ENCODE results near the gene RAD51D.

RAD51D gene

DNA sequence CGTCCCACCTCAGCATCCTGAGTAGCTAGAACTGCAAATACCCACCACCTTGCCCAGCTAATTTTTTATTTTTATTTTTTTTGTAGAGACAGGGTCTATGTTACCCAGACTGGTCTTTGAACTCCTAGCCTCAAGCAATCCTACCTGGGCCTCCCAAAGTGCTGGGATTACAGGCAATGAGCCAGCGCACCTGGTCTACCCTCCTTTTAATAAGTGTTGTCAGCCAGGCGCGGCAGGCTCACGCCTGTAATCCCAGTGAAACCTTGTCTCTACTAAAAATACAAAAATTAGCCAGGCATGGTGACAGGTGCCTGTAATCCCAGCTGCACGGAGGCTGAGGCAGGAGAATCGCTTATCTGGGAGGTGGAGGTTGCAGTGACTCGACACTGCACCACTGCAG, 75.5 kb downstream of the RAD51D start:
- no peaks in the 10 kb centered on the region for H3K27me3 ChIP-seq
- DNase-seq = no peak
- peaks cover 5% of the 10 kb centered on the region; the same call in 1 of the 2 replicates for H3K4me1 ChIP-seq

More for the DNA sequence above, 75.5 kb downstream of the RAD51D start:
- H3K9me3 ChIP-seq = no peaks in the 10 kb centered on the region
- no peaks in the 10 kb centered on the region for H3K36me3 ChIP-seq
- H3K4me3 ChIP-seq (ENCODE audit: low read depth, low read length) = no peak overlapping the region
- TF ChIP-seq, protein P1, sequence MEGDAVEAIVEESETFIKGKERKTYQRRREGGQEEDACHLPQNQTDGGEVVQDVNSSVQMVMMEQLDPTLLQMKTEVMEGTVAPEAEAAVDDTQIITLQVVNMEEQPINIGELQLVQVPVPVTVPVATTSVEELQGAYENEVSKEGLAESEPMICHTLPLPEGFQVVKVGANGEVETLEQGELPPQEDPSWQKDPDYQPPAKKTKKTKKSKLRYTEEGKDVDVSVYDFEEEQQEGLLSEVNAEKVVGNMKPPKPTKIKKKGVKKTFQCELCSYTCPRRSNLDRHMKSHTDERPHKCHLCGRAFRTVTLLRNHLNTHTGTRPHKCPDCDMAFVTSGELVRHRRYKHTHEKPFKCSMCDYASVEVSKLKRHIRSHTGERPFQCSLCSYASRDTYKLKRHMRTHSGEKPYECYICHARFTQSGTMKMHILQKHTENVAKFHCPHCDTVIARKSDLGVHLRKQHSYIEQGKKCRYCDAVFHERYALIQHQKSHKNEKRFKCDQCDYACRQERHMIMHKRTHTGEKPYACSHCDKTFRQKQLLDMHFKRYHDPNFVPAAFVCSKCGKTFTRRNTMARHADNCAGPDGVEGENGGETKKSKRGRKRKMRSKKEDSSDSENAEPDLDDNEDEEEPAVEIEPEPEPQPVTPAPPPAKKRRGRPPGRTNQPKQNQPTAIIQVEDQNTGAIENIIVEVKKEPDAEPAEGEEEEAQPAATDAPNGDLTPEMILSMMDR (IDR thresholded peaks at IDR 0.05; ENCODE audit: low read depth, low read length) = no peak

Data from BE2C (cell line).